ENCODE measurements around the gene PLEKHO1.

The PLEKHO1 gene

GRCh38 chr1:150152772-150153456 lies 3.2 kb downstream of the PLEKHO1 start:
- no peak for DNase-seq (ENCODE audit: low read depth)
- in situ Hi-C loops (cut with HindIII; ENCODE audit: low sequenced_read_pairs) = no loop called here
- no peak overlapping the region for H3K4me3 ChIP-seq (ENCODE audit: low read depth, low read length)
- no peak for TF ChIP-seq CTCF (IDR thresholded peaks at IDR 0.05; ENCODE audit: low read depth, low read length, missing control alignments)

- in situ Hi-C loops (cut with HindIII; ENCODE audit: low sequenced_read_pairs) = no loop called here
- DNase-seq (ENCODE audit: low read depth) = no peak
- no peak overlapping the region for H3K4me3 ChIP-seq (ENCODE audit: low read depth, low read length)
- no peak for TF ChIP-seq CTCF (IDR thresholded peaks at IDR 0.05; ENCODE audit: low read depth, low read length, missing control alignments)
Observed at GRCh38 chr1:150154143-150154542, 4.4 kb downstream of the PLEKHO1 start.

- no peak for DNase-seq (ENCODE audit: low read depth)
- H3K4me3 ChIP-seq (ENCODE audit: low read depth, low read length) = no peak overlapping the region
- no peak for TF ChIP-seq CTCF (IDR thresholded peaks at IDR 0.05; ENCODE audit: low read depth, low read length, missing control alignments)
- in situ Hi-C loops (cut with HindIII; ENCODE audit: low sequenced_read_pairs) = loop anchor here (5.0 kb wide), 1 partner anchor 73 kb away; no protein-coding TSS in a partner anchor
Observed at GRCh38 chr1:150155413-150156071, 5.8 kb downstream of the PLEKHO1 start.

GRCh38 chr1:150156868-150157603 lies 7.3 kb downstream of the PLEKHO1 start:
- DNase-seq (ENCODE audit: low read depth) = no peak
- in situ Hi-C loops (cut with HindIII; ENCODE audit: low sequenced_read_pairs) = loop anchor here (5.0 kb wide), 1 partner anchor 75 kb away; no protein-coding TSS in a partner anchor
- no peak for TF ChIP-seq CTCF (IDR thresholded peaks at IDR 0.05; ENCODE audit: low read depth, low read length, missing control alignments)
- H3K4me3 ChIP-seq (ENCODE audit: low read depth, low read length) = no peak overlapping the region

GRCh38 chr1:150159550-150159949 lies 9.8 kb downstream of the PLEKHO1 start:
- in situ Hi-C loops (cut with HindIII; ENCODE audit: low sequenced_read_pairs) = loop anchor here (5.0 kb wide), 1 partner anchor 77 kb away; no protein-coding TSS in a partner anchor
- TF ChIP-seq CTCF (IDR thresholded peaks at IDR 0.05; ENCODE audit: low read depth, low read length, missing control alignments) = no peak
- DNase-seq (ENCODE audit: low read depth) = no peak
- H3K4me3 ChIP-seq (ENCODE audit: low read depth, low read length) = no peak overlapping the region

GRCh38 chr1:150160964-150161621 lies 11.4 kb downstream of the PLEKHO1 start:
- DNase-seq (ENCODE audit: low read depth) = no peak
- H3K4me3 ChIP-seq (ENCODE audit: low read depth, low read length) = no peak overlapping the region
- TF ChIP-seq CTCF (IDR thresholded peaks at IDR 0.05; ENCODE audit: low read depth, low read length, missing control alignments) = no peak
- in situ Hi-C loops (cut with HindIII; ENCODE audit: low sequenced_read_pairs) = no loop called here

All from astrocyte of the cerebellum (primary cell).